ENCODE measurements around the gene AAGAB.

AAGAB gene

DNA sequence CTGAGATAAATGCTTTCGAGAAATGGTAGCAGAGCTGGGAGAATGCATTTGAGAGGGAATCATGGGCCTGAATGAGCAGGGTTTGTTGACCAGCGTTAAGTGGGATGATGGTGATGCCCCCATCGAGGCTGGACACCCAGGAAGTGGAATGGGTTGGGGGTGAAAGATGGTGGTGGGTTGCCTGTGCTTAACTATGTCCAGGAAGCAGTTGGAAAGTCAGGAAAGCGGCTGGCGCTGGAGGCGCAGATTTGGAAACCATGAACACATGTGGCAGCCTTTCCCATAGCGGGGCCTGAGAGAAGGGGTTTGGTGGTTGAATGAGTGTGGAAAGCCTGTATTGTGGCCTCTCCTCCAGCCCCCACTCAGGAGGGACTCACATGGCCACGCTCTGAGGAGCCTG, 80.7 kb downstream of the AAGAB start:
- DNase-seq (no peak), ATAC-seq (replicated peaks) (no peak)
- H3K9me3 Mint-ChIP-seq: no peaks in the 10 kb centered on the region
- no peak overlapping the region for H3K4me3 Mint-ChIP-seq
- peaks cover 51 to 66% of the 10 kb centered on the region in 2 donors for H3K36me3 Mint-ChIP-seq
- no peaks in the 10 kb centered on the region for H3K27me3 Mint-ChIP-seq
- peaks cover 48 to 55% of the 10 kb centered on the region in 2 donors for H3K4me1 Mint-ChIP-seq
- H3K27ac Mint-ChIP-seq: peak overlapping the region; percentile 77

- Mint-ChIP-seq H3K27me3 (no peaks in the 10 kb centered on the region), H3K27ac (peak overlapping the region; percentile 77), H3K9me3 (no peaks in the 10 kb centered on the region), H3K36me3 (peaks cover 57 to 71% of the 10 kb centered on the region in 2 donors), H3K4me1 (peaks cover 52 to 62% of the 10 kb centered on the region in 2 donors), H3K4me3 (no peak overlapping the region)
- ATAC-seq (replicated peaks): no peak
- no peak for DNase-seq
Measured at GRCh38 chr15:67173005-67173404, 81.5 kb downstream of the AAGAB start.

DNA sequence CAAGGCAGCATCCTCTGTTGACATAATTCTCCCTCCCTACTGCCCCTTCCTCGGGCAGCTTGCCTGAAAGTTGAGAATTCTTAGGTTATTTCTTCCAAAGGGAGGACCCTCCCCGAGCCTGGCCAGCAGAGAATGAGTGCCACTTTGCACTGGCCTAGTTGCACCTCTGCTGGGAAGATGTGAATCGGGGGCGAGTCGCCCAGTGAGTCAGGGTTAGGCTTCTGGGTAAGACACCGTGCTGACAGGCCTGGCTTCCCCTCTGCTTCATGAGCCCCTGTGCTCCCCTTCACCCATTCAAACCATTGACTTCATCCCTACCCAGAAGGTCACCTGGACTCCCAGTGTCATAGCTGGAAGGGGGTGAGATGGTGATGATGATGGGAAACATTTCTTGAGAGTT, 82.3 kb downstream of the AAGAB start:
- Mint-ChIP-seq H3K27me3 (no peaks in the 10 kb centered on the region), H3K27ac (peak overlapping the region; percentile 68), H3K9me3 (no peaks in the 10 kb centered on the region), H3K4me1 (peaks cover 55 to 67% of the 10 kb centered on the region in 2 donors), H3K36me3 (peaks cover 57 to 77% of the 10 kb centered on the region in 2 donors), H3K4me3 (no peak overlapping the region)
- DNase-seq (no peak), ATAC-seq (replicated peaks) (no peak)

DNA sequence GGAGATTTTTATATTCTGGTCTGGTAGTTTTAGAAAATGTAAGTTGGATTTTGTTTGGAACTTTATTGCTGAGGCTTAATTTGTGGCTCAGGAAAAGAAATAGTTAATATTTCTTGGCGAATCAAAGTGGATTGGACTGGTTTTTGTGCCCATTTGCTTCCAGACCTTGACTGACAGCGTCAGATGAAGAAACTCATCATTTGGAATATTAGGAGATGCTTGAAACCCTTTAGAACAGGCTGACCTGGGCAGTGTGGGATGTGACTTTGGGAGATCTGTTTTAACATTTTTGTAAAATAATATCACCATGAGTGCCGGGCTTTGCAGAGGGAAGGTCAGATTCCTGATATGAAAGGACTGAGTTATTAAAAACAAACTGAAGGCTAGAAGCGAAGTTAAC, 83.0 kb downstream of the AAGAB start:
- no peaks in the 10 kb centered on the region for H3K9me3 Mint-ChIP-seq
- no peak overlapping the region for H3K27ac Mint-ChIP-seq
- H3K4me1 Mint-ChIP-seq: peaks cover 48 to 61% of the 10 kb centered on the region in 2 donors
- no peak overlapping the region for H3K4me3 Mint-ChIP-seq
- DNase-seq (no peak), ATAC-seq (replicated peaks) (no peak)
- H3K27me3 Mint-ChIP-seq: no peaks in the 10 kb centered on the region
- peaks cover 57 to 79% of the 10 kb centered on the region in 2 donors for H3K36me3 Mint-ChIP-seq

DNA sequence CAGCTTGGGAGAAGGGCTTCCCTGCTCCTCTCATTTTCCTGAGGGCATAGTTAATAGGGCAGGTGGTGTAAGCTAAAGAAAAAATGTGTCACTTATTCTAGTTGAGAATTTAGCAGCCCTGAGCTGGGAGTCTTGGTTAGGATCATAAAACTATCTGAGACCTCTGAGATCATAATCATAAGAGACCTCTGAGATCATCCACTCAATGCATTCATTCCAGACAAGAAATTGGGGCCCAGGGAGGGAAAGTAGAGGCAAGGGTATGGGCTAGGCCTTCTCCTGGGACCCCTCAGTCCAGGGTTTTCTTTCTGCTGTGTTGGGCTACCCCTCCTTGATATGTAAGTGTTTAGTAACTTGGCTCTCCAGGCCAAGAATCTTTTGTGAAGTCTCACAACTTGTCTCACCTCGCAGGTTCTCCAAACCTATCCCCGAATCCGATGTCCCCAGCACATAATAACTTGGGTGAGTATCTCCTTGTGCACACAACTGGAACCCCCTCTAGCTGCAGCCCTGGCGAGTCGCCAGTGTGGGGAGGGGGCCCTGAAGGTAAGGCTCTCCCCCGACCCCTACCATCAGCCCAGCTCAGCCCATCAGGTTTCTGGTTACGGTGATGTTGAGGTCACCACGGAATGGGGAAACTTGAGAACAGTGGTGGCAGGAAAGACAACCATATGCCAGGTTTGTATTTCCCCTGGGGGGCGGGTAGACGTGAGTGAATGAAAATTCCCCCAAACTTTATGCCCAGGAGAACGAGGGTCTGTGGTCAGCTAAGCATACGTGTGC, 84.1 kb downstream of the AAGAB start:
- Mint-ChIP-seq H3K36me3 (peaks cover 55 to 81% of the 10 kb centered on the region in 2 donors), H3K27ac (peak overlapping the region; percentile 62), H3K4me3 (no peak overlapping the region), H3K4me1 (peaks cover 39 to 54% of the 10 kb centered on the region in 2 donors), H3K27me3 (no peaks in the 10 kb centered on the region), H3K9me3 (no peaks in the 10 kb centered on the region)
- DNase-seq (no peak), ATAC-seq (replicated peaks) (peak in 1 of 2 donors; percentile 23)

- Mint-ChIP-seq H3K4me1 (peaks cover 28 to 44% of the 10 kb centered on the region in 2 donors), H3K36me3 (peaks cover 55 to 77% of the 10 kb centered on the region in 2 donors), H3K27me3 (no peaks in the 10 kb centered on the region), H3K4me3 (no peak overlapping the region), H3K27ac (peak overlapping the region; percentile 1), H3K9me3 (no peaks in the 10 kb centered on the region)
- ATAC-seq (replicated peaks) (no peak), DNase-seq (no peak)
Measured at GRCh38 chr15:67168694-67169093, 85.8 kb downstream of the AAGAB start.

GRCh38 chr15:67167091-67167490, 87.4 kb downstream of the AAGAB start:
- H3K9me3 Mint-ChIP-seq: no peaks in the 10 kb centered on the region
- H3K27me3 Mint-ChIP-seq: no peaks in the 10 kb centered on the region
- ATAC-seq (replicated peaks): no peak
- H3K36me3 Mint-ChIP-seq: peaks cover 41 to 61% of the 10 kb centered on the region in 2 donors
- peak overlapping the region; percentile 57 for H3K27ac Mint-ChIP-seq
- peaks cover 29 to 47% of the 10 kb centered on the region in 2 donors for H3K4me1 Mint-ChIP-seq
- no peak for DNase-seq
- no peak overlapping the region for H3K4me3 Mint-ChIP-seq

GRCh38 chr15:67166280-67167009, 88.0 kb downstream of the AAGAB start:
- no peaks in the 10 kb centered on the region for H3K27me3 Mint-ChIP-seq
- H3K36me3 Mint-ChIP-seq: peaks cover 40 to 60% of the 10 kb centered on the region in 2 donors
- peak overlapping the region; percentile 44 for H3K27ac Mint-ChIP-seq
- no peak overlapping the region for H3K4me3 Mint-ChIP-seq
- no peaks in the 10 kb centered on the region for H3K9me3 Mint-ChIP-seq
- DNase-seq (no peak), ATAC-seq (replicated peaks) (no peak)
- H3K4me1 Mint-ChIP-seq: peaks cover 34 to 47% of the 10 kb centered on the region in 2 donors

DNA sequence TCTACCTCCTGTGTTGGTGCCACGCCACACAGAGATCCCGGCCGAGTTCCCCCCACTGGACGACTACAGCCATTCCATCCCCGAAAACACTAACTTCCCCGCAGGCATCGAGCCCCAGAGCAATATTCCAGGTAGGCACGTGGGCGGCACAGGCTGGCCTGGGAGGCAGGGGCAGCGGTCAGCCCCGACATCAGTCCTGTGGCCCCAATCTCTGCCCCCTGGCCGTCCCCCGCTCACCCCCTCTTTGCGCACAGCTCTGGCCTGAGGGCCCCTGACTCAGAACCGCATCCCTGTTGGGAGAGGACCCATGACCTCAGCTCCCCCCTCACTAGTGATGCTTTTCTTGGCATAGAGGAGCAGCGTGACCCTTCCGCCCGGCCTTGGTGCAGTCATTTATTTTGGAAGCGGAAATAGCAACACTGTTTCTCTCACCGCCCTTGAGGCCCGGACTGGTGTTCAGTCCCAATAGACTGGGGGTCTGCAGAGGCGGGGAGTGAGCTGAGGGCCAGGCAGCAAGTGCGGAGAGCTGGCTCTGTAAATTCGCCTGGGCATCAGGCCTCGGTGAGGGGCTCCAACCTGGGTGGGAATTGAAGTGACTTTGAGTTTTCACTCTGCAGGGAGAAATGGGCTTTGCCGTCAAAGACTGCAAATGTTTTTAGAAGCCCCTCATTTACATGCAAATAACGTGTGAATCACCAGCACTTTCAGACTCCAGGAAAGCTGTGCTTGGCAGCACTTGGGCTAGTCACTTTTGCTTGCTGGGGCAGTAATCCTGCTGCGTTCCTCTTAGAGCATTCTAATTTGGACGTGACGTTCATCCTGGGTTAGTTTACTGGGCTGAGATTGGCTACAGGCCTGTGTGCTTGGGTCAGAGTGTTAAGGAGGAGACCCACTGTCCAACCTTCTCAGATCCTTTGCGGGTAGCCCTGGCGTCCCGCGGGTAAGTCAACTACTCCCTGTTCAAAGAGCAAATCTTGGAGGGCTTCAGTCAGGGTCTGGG, 88.9 kb downstream of the AAGAB start:
- Mint-ChIP-seq H3K27me3 (no peaks in the 10 kb centered on the region), H3K4me1 (peaks cover 34 to 54% of the 10 kb centered on the region in 2 donors), H3K9me3 (no peaks in the 10 kb centered on the region), H3K4me3 (no peak overlapping the region), H3K36me3 (peaks cover 34 to 54% of the 10 kb centered on the region in 2 donors), H3K27ac (peak overlapping the region; percentile 20)
- DNase-seq (no peak), ATAC-seq (replicated peaks) (no peak)

- Mint-ChIP-seq H3K27ac (peak overlapping the region; percentile 21), H3K4me3 (no peak overlapping the region), H3K4me1 (peaks cover 31 to 54% of the 10 kb centered on the region in 2 donors), H3K27me3 (no peaks in the 10 kb centered on the region), H3K36me3 (peaks cover 27 to 47% of the 10 kb centered on the region in 2 donors), H3K9me3 (no peaks in the 10 kb centered on the region)
- ATAC-seq (replicated peaks) (no peak), DNase-seq (no peak)
Measured at GRCh38 chr15:67164811-67165253, 89.6 kb downstream of the AAGAB start.

- H3K27ac Mint-ChIP-seq: peak overlapping the region; percentile 21
- H3K4me1 Mint-ChIP-seq: peaks cover 32 to 54% of the 10 kb centered on the region in 2 donors
- DNase-seq (no peak), ATAC-seq (replicated peaks) (no peak)
- no peak overlapping the region for H3K4me3 Mint-ChIP-seq
- H3K9me3 Mint-ChIP-seq: no peaks in the 10 kb centered on the region
- H3K27me3 Mint-ChIP-seq: no peaks in the 10 kb centered on the region
- H3K36me3 Mint-ChIP-seq: peaks cover 24 to 43% of the 10 kb centered on the region in 2 donors
Measured at GRCh38 chr15:67164401-67164791, 90.1 kb downstream of the AAGAB start.

DNA sequence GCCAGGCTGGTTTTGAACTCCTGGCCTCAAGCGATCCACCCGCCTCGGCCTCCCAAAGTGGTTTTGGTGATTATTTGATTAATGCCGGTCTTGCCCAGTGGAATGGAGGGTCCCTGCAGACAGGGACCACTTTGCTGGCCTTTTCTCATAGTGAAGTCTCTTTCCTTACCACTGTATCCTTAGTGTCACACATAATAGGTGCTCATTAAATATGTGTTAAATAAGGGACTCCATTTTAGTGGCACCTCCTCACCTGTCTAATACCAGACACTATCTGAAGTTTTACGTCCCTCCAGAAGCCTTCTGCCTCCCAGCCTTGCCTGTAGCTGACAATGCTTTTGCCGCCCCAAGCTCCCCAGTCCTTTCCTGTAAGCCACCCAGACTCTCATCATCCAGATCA, 91.3 kb downstream of the AAGAB start:
- Mint-ChIP-seq H3K4me3 (no peak overlapping the region), H3K9me3 (no peaks in the 10 kb centered on the region), H3K36me3 (peaks cover 19 to 38% of the 10 kb centered on the region in 2 donors), H3K27ac (peak overlapping the region; percentile 42), H3K27me3 (no peaks in the 10 kb centered on the region), H3K4me1 (peaks cover 32 to 52% of the 10 kb centered on the region in 2 donors)
- DNase-seq: no peak
- no peak for ATAC-seq (replicated peaks)

GRCh38 chr15:67161881-67162280, 92.6 kb downstream of the AAGAB start:
- peaks cover 39 to 59% of the 10 kb centered on the region in 2 donors for H3K4me1 Mint-ChIP-seq
- H3K36me3 Mint-ChIP-seq: peaks cover 22 to 38% of the 10 kb centered on the region in 2 donors
- no peak overlapping the region for H3K4me3 Mint-ChIP-seq
- peak overlapping the region; percentile 61 for H3K27ac Mint-ChIP-seq
- ATAC-seq (replicated peaks) (peak in 1 of 2 donors; percentile 36), DNase-seq (no peak)
- no peaks in the 10 kb centered on the region for H3K9me3 Mint-ChIP-seq
- H3K27me3 Mint-ChIP-seq: no peaks in the 10 kb centered on the region

DNA sequence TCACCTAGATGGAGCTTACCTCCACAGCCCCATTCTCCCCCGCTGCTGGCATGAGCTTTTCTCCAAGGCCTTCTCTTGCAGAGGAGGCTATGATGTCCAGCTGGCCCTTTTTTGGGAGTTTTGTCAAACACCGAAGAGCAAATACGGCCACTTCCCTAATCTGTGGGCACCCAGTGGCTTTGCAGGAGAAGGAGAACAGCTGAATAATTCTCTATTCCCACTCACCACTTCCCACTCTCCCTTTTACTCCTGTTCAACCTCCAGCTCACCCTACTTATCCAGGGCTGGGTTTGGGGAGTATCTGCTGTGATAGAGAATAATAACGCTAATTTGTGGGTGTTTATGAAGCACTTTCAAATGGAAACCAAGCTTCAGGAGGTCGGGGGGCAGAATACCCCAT, 93.0 kb downstream of the AAGAB start:
- peaks cover 22 to 37% of the 10 kb centered on the region in 2 donors for H3K36me3 Mint-ChIP-seq
- no peak for ATAC-seq (replicated peaks)
- no peaks in the 10 kb centered on the region for H3K9me3 Mint-ChIP-seq
- no peak overlapping the region for H3K4me3 Mint-ChIP-seq
- peaks cover 40 to 62% of the 10 kb centered on the region in 2 donors for H3K4me1 Mint-ChIP-seq
- DNase-seq: no peak
- peak overlapping the region; percentile 9 for H3K27ac Mint-ChIP-seq
- H3K27me3 Mint-ChIP-seq: no peaks in the 10 kb centered on the region
